Neural cell (in vitro differentiated cells): ENCODE measurements around the gene BIK. TPM values are rescaled to one million over a fixed set of nuclear protein-coding genes. Genes with fewer than 3 reads are reported as not detected.

Experiments used
- H2AFZ ChIP-seq: fragments of 200-600, 300-800 bp; sonication (generic), shearing (Covaris generic); 2 replicates; pipeline ENCODE4 v1.6.0; 2014; ENCODE audit warnings: low read depth, mild to moderate bottlenecking, antibody characterized with exemption, low read length, moderate library complexity
- H3F3A ChIP-seq: fragments of 200-600 bp; shearing (Covaris generic); 2 replicates; pipeline ENCODE4 v1.6.1; 2016; ENCODE audit warnings: mild to moderate bottlenecking, moderate library complexity, mixed read lengths, antibody characterized with exemption, low read length; ENCODE audit not compliant: insufficient read depth, poor library complexity, severe bottlenecking
- H3K27ac ChIP-seq: fragments of 200-600, 300-800 bp; sonication (generic), shearing (Covaris generic); 2 replicates; pipeline ENCODE4 v1.5.1; 2014; ENCODE audit warnings: mild to moderate bottlenecking, low read length, moderate library complexity
- H3K27me3 ChIP-seq: fragments of 300-800, 200-600 bp; sonication (generic), shearing (Covaris generic); 2 replicates; pipeline ENCODE4 v1.6.0; 2014; ENCODE audit warnings: mild to moderate bottlenecking, low read depth, low read length, moderate library complexity; ENCODE audit not compliant: insufficient read depth
- H3K36me3 ChIP-seq: fragments of 300-800, 200-600 bp; sonication (generic), shearing (Covaris generic); 2 replicates; pipeline ENCODE4 v1.5.1; 2014; ENCODE audit warnings: mild to moderate bottlenecking, antibody characterized with exemption, low read length, moderate library complexity; ENCODE audit not compliant: insufficient read depth
- H3K4me2 ChIP-seq: fragments of 300-800, 200-600 bp; sonication (generic), shearing (Covaris generic); 2 replicates; pipeline ENCODE4 v1.6.0; 2014; ENCODE audit warnings: mild to moderate bottlenecking, low read length
- H3K4me3 ChIP-seq: fragments of 300-800, 200-600 bp; sonication (generic), shearing (Covaris generic); 2 replicates; pipeline ENCODE4 v1.5.1; 2014; ENCODE audit warnings: mild to moderate bottlenecking, low read length, moderate library complexity
- H3K79me2 ChIP-seq: fragments of 200-600 bp; shearing (Covaris generic); replicated peaks from 2 replicates; pipeline ENCODE4 v1.6.0; 2014; ENCODE audit warnings: mild to moderate bottlenecking, low read length, moderate library complexity; ENCODE audit not compliant: insufficient read depth
- H3K9ac ChIP-seq: fragments of 300-800, 200-600 bp; sonication (generic), shearing (Covaris generic); 2 replicates; pipeline ENCODE4 v1.6.1; 2016; ENCODE audit warnings: mild to moderate bottlenecking, low read length, mixed read lengths
- H3K9me2 ChIP-seq: fragments of 200-600 bp; shearing (Covaris generic); 2 replicates; pipeline ENCODE4 v1.6.1; 2016; ENCODE audit warnings: mild to moderate bottlenecking, low read length, mixed read lengths; ENCODE audit not compliant: insufficient read depth
- H3K9me3 ChIP-seq: fragments of 200-600, 300-800 bp; sonication (generic), shearing (Covaris generic); 2 replicates; pipeline ENCODE4 v1.6.1; 2016; ENCODE audit warnings: mild to moderate bottlenecking, mixed run types, low read length, moderate library complexity, mixed read lengths
- H4K20me1 ChIP-seq: fragments of 200-600 bp; shearing (Covaris generic); 2 replicates; pipeline ENCODE4 v1.6.1; 2016; ENCODE audit warnings: mild to moderate bottlenecking, mixed run types; ENCODE audit not compliant: insufficient read depth
- EP300 ChIP-seq: fragments of 450-650 bp; conservative IDR thresholded peaks from 2 replicates; pipeline ENCODE4 v1.6.1; 2014; ENCODE audit warnings: antibody characterized with exemption, mild to moderate bottlenecking, moderate library complexity; ENCODE audit not compliant: poor library complexity, severe bottlenecking
- EZH2 ChIP-seq: fragments of 200-600, 300-800 bp; shearing (Covaris generic), sonication (generic); IDR thresholded peaks from 2 replicates; pipeline ENCODE4 v1.6.1; 2014; ENCODE audit warnings: antibody characterized with exemption, low read length, borderline replicate concordance, mild to moderate bottlenecking; ENCODE audit not compliant: insufficient read depth, poor library complexity, severe bottlenecking
- MXI1 ChIP-seq: fragments of 450-650 bp; conservative IDR thresholded peaks from 2 replicates; pipeline ENCODE4 v1.6.1; 2014; ENCODE audit warnings: antibody characterized with exemption, mild to moderate bottlenecking; ENCODE audit not compliant: poor library complexity, severe bottlenecking
- POLR2AphosphoS5 ChIP-seq: IDR thresholded peaks from 2 replicates; pipeline ENCODE4 v1.6.1; 2012
- RAD21 ChIP-seq: fragments of 450-650 bp; conservative IDR thresholded peaks from 2 replicates; pipeline ENCODE4 v1.6.1; 2014; ENCODE audit warnings: antibody characterized with exemption, mild to moderate bottlenecking, moderate library complexity
- SMC3 ChIP-seq: fragments of 450-650 bp; conservative IDR thresholded peaks from 2 replicates; pipeline ENCODE4 v1.6.1; 2014; ENCODE audit warnings: antibody characterized with exemption, mild to moderate bottlenecking, moderate library complexity; ENCODE audit not compliant: poor library complexity
- TAF1 ChIP-seq: IDR thresholded peaks from 2 replicates; pipeline ENCODE4 v1.6.1; 2012; ENCODE audit warnings: low read depth
- polyA plus RNA-seq: library from polyadenylated mRNA; depleted of rRNA; stranded (reverse); fragments of >200 nt; gene quantifications from 2 replicates; pipeline ENCODE4 v1.2.3, GENCODE V29; 2014
- TF ChIP-seq, protein P1 (sequence below): IDR thresholded peaks from 2 replicates; pipeline ENCODE4 v1.6.1; 2012; ENCODE audit warnings: borderline replicate concordance
- TF ChIP-seq, protein P2 (sequence below): fragments of 450-650 bp; IDR thresholded peaks from 2 replicates; pipeline ENCODE4 v1.5.1; 2014; ENCODE audit warnings: antibody characterized with exemption, mild to moderate bottlenecking, moderate library complexity; ENCODE audit not compliant: poor library complexity, severe bottlenecking

Gene BIK
- polyA plus RNA-seq, 1 donor from 2014 or later = 3.1 TPM

DNA sequence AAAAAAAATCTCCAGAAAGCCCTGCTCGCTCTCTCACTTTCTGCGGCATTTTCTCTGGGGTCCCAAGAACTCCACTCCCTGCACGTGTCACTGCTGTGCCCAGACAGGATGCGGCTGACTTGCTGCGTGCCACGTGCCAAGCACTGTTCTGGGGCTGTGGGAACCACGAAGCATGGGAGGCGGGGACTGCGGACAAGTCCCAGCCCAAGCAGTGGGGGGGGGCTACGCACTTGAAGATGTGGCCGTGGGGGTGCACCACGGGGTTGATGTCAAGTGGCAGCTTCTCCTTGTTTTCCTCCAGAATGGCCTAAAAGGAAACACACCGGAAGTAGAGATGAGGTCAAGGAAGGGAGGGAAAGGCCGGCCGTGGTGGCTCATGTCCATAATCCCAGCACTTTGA is 65.5 kb downstream of the BIK start:
- H3F3A ChIP-seq = no peaks in the 10 kb centered on the region
- H3K9me3 ChIP-seq = no peaks in the 10 kb centered on the region
- no peak overlapping the region for H3K9ac ChIP-seq
- no peaks in the 10 kb centered on the region for H3K27me3 ChIP-seq
- H3K9me2 ChIP-seq = no peaks in the 10 kb centered on the region
- H2AFZ ChIP-seq = no peak overlapping the region
- H3K27ac ChIP-seq = no peak overlapping the region
- H3K79me2 ChIP-seq = no peaks in the 10 kb centered on the region
- no peaks in the 10 kb centered on the region for H4K20me1 ChIP-seq
- TF ChIP-seq, protein P1, sequence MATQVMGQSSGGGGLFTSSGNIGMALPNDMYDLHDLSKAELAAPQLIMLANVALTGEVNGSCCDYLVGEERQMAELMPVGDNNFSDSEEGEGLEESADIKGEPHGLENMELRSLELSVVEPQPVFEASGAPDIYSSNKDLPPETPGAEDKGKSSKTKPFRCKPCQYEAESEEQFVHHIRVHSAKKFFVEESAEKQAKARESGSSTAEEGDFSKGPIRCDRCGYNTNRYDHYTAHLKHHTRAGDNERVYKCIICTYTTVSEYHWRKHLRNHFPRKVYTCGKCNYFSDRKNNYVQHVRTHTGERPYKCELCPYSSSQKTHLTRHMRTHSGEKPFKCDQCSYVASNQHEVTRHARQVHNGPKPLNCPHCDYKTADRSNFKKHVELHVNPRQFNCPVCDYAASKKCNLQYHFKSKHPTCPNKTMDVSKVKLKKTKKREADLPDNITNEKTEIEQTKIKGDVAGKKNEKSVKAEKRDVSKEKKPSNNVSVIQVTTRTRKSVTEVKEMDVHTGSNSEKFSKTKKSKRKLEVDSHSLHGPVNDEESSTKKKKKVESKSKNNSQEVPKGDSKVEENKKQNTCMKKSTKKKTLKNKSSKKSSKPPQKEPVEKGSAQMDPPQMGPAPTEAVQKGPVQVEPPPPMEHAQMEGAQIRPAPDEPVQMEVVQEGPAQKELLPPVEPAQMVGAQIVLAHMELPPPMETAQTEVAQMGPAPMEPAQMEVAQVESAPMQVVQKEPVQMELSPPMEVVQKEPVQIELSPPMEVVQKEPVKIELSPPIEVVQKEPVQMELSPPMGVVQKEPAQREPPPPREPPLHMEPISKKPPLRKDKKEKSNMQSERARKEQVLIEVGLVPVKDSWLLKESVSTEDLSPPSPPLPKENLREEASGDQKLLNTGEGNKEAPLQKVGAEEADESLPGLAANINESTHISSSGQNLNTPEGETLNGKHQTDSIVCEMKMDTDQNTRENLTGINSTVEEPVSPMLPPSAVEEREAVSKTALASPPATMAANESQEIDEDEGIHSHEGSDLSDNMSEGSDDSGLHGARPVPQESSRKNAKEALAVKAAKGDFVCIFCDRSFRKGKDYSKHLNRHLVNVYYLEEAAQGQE = no peak
- TF ChIP-seq MXI1 (no peak), SMC3 (no peak), EP300 (no peak), EZH2 (no peak), POLR2AphosphoS5 (no peak), TAF1 (no peak), RAD21 (no peak)
- TF ChIP-seq, protein P2, sequence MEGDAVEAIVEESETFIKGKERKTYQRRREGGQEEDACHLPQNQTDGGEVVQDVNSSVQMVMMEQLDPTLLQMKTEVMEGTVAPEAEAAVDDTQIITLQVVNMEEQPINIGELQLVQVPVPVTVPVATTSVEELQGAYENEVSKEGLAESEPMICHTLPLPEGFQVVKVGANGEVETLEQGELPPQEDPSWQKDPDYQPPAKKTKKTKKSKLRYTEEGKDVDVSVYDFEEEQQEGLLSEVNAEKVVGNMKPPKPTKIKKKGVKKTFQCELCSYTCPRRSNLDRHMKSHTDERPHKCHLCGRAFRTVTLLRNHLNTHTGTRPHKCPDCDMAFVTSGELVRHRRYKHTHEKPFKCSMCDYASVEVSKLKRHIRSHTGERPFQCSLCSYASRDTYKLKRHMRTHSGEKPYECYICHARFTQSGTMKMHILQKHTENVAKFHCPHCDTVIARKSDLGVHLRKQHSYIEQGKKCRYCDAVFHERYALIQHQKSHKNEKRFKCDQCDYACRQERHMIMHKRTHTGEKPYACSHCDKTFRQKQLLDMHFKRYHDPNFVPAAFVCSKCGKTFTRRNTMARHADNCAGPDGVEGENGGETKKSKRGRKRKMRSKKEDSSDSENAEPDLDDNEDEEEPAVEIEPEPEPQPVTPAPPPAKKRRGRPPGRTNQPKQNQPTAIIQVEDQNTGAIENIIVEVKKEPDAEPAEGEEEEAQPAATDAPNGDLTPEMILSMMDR = no peak
- no peak overlapping the region for H3K4me2 ChIP-seq
- H3K4me3 ChIP-seq = no peak overlapping the region
- H3K36me3 ChIP-seq = no peaks in the 10 kb centered on the region

DNA sequence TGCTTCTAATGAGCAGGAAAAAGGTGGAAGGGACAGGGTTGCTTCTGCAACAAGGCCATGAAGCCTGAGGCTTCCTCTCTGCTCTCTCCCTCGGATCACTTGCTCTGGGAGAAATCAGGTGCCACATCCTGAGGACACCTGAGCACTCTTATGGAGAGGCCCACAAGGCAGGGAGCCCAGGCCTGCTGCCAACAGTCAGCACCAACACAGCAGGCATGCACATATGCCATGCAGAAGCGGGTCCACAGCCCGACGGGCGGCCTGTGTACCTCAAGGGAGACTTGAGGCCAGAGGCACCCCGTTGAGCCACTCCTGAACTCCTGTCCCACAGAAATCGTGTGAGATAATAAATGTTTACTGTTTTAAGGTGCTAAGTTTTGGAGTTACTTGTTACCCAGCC is 66.9 kb downstream of the BIK start:
- no peak overlapping the region for H2AFZ ChIP-seq
- H3K9me2 ChIP-seq = no peaks in the 10 kb centered on the region
- H3K9ac ChIP-seq = no peak overlapping the region
- no peak overlapping the region for H3K4me3 ChIP-seq
- H4K20me1 ChIP-seq = no peaks in the 10 kb centered on the region
- no peaks in the 10 kb centered on the region for H3K27me3 ChIP-seq
- TF ChIP-seq POLR2AphosphoS5 (no peak), TAF1 (no peak), EZH2 (no peak), RAD21 (no peak), MXI1 (no peak), EP300 (no peak), SMC3 (no peak)
- TF ChIP-seq, protein P2 = no peak
- TF ChIP-seq, protein P1 = no peak
- no peak overlapping the region for H3K4me2 ChIP-seq
- H3K36me3 ChIP-seq = no peaks in the 10 kb centered on the region
- no peaks in the 10 kb centered on the region for H3K9me3 ChIP-seq
- no peaks in the 10 kb centered on the region for H3K79me2 ChIP-seq
- H3K27ac ChIP-seq = no peak overlapping the region
- no peaks in the 10 kb centered on the region for H3F3A ChIP-seq
